Measurements from ENCODE around the gene KHDC4. TPM values are rescaled to one million over a fixed set of nuclear protein-coding genes. Genes with fewer than 3 reads are reported as not detected.

KHDC4 gene
- total RNA-seq, 1 experiment from 2014 or later: 107 TPM

DNA sequence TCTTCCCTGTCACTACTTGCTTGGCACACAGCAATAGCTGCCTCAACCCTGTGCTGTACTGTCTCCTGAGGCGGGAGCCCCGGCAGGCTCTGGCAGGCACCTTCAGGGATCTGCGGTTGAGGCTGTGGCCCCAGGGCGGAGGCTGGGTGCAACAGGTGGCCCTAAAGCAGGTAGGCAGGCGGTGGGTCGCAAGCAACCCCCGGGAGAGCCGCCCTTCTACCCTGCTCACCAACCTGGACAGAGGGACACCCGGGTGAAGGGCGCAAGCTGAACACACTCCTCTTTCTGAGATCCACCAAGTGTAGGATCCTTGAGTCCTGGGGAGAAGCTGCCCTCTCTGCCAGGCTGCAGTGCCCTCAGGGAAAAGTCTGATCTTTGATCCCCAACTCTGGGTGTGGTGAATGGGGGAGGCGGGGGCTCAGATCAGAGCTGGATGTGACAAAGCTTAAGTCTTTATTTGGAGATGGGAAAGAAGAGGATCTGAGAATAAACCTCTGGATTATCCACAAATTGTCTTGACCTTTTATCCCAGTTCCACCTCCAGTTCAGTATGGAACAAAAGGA lies 8.4 kb upstream of the KHDC4 start:
- Mint-ChIP-seq H3K27me3 (ENCODE audit: unreplicated experiment) (no peaks in the 10 kb centered on the region), H3K36me3 (ENCODE audit: insufficient read depth, unreplicated experiment) (peaks cover 76% of the 10 kb centered on the region), H3K9me3 (ENCODE audit: low read depth, unreplicated experiment) (no peaks in the 10 kb centered on the region), H3K4me3 (ENCODE audit: low read depth, unreplicated experiment) (no peak overlapping the region), H3K27ac (ENCODE audit: unreplicated experiment) (peak overlapping the region; percentile 59), H3K4me1 (ENCODE audit: low read depth, unreplicated experiment) (peaks cover 59% of the 10 kb centered on the region)
- CTCF ChIA-PET: no interaction called here
- TF ChIP-seq, protein P1, sequence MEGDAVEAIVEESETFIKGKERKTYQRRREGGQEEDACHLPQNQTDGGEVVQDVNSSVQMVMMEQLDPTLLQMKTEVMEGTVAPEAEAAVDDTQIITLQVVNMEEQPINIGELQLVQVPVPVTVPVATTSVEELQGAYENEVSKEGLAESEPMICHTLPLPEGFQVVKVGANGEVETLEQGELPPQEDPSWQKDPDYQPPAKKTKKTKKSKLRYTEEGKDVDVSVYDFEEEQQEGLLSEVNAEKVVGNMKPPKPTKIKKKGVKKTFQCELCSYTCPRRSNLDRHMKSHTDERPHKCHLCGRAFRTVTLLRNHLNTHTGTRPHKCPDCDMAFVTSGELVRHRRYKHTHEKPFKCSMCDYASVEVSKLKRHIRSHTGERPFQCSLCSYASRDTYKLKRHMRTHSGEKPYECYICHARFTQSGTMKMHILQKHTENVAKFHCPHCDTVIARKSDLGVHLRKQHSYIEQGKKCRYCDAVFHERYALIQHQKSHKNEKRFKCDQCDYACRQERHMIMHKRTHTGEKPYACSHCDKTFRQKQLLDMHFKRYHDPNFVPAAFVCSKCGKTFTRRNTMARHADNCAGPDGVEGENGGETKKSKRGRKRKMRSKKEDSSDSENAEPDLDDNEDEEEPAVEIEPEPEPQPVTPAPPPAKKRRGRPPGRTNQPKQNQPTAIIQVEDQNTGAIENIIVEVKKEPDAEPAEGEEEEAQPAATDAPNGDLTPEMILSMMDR (IDR thresholded peaks at IDR 0.05; ENCODE audit: unreplicated experiment): no peak
- no TSS peak for BruUV-seq (replicated peaks)
- DNase-seq: no peak
- intact Hi-C loops (cut with micrococcal nuclease; ENCODE audit: unreplicated experiment): loop anchor here (5.0 kb wide), 1 partner anchor 125 kb away; no protein-coding TSS in a partner anchor

DNA sequence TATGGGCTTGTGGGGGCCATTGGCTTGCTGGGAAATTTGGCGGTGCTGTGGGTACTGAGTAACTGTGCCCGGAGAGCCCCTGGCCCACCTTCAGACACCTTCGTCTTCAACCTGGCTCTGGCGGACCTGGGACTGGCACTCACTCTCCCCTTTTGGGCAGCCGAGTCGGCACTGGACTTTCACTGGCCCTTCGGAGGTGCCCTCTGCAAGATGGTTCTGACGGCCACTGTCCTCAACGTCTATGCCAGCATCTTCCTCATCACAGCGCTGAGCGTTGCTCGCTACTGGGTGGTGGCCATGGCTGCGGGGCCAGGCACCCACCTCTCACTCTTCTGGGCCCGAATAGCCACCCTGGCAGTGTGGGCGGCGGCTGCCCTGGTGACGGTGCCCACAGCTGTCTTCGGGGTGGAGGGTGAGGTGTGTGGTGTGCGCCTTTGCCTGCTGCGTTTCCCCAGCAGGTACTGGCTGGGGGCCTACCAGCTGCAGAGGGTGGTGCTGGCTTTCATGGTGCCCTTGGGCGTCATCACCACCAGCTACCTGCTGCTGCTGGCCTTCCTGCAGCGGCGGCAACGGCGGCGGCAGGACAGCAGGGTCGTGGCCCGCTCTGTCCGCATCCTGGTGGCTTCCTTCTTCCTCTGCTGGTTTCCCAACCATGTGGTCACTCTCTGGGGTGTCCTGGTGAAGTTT lies 7.8 kb upstream of the KHDC4 start:
- TF ChIP-seq, protein P1 (IDR thresholded peaks at IDR 0.05; ENCODE audit: unreplicated experiment): no peak
- no TSS peak for BruUV-seq (replicated peaks)

DNA sequence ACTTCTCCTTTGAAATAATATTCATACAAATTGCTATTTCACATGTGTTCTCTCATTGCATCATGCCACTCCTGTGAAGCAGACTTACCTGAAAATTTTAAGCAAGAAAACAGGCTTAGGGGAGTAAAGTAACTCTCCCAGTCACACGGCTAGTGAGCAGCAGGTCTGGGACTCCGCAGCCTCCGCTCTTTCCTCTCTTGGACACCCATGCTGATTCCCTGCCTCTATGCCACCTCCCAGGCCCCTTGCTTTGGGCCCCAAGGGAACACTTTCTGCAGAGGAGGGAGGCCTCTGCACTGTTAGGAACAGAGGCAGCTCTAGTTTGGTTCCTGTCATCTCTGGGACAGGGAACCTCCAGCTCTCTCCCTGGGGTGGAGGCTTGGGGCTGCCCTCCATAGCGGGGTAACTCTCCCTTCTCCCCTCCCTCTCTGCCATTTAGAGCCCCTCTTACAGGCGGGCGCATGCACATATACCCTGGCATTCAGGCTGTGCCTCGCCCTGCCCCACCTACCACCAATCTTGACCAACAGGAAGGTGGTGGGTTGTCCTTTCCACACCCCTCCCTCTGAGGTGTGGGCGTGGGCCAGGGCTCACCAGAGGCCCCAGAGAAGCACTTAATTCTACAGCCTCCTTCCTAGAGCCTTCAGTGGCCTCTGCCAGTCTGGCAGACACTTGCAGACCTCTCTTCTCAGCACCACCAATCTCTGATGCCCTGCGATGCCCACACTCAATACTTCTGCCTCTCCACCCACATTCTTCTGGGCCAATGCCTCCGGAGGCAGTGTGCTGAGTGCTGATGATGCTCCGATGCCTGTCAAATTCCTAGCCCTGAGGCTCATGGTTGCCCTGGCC lies 7.0 kb upstream of the KHDC4 start, which contains the start of gene RXFP4:
RXFP4 (plus strand) TSS at position 646 of the 852 bp plus-strand sequence; CDS start at position 718, 72 bp downstream.
- no TSS peak for BruUV-seq (replicated peaks)
- no peaks in the 10 kb centered on the region for H3K9me3 Mint-ChIP-seq (ENCODE audit: low read depth, unreplicated experiment)
- intact Hi-C loops (cut with micrococcal nuclease; ENCODE audit: unreplicated experiment): loop anchor here (1.0 to 5.0 kb wide), 2 partner anchors 43 to 126 kb away; no protein-coding TSS in a partner anchor
- TF ChIP-seq, protein P1 (IDR thresholded peaks at IDR 0.05; ENCODE audit: unreplicated experiment): no peak
- peak; percentile 76 for DNase-seq
- H3K27ac Mint-ChIP-seq (ENCODE audit: unreplicated experiment): peak within 1 kb of the TSS; percentile 93
- H3K4me3 Mint-ChIP-seq (ENCODE audit: low read depth, unreplicated experiment): peak within 1 kb of the TSS; percentile 69
- CTCF ChIA-PET: interaction anchor here (0.6 to 1.4 kb wide), 8 partner anchors 9 to 284 kb away, joined by 3 to 12 read pairs (median 4); no protein-coding TSS in a partner anchor
- peaks cover 55% of the 10 kb centered on the region for H3K4me1 Mint-ChIP-seq (ENCODE audit: low read depth, unreplicated experiment)
- no peaks in the 10 kb centered on the region for H3K27me3 Mint-ChIP-seq (ENCODE audit: unreplicated experiment)
- H3K36me3 Mint-ChIP-seq (ENCODE audit: insufficient read depth, unreplicated experiment): peaks cover 63% of the 10 kb centered on the region

More for the DNA sequence above, 7.8 kb upstream of the KHDC4 start:
- H3K36me3 Mint-ChIP-seq (ENCODE audit: insufficient read depth, unreplicated experiment): peaks cover 71% of the 10 kb centered on the region
- peak overlapping the region; percentile 93 for H3K27ac Mint-ChIP-seq (ENCODE audit: unreplicated experiment)
- no peaks in the 10 kb centered on the region for H3K27me3 Mint-ChIP-seq (ENCODE audit: unreplicated experiment)
- DNase-seq: no peak
- no peaks in the 10 kb centered on the region for H3K9me3 Mint-ChIP-seq (ENCODE audit: low read depth, unreplicated experiment)
- CTCF ChIA-PET: no interaction called here
- intact Hi-C loops (cut with micrococcal nuclease; ENCODE audit: unreplicated experiment): loop anchor here (5.0 kb wide), 1 partner anchor 125 kb away; no protein-coding TSS in a partner anchor
- H3K4me3 Mint-ChIP-seq (ENCODE audit: low read depth, unreplicated experiment): peak overlapping the region; percentile 69
- H3K4me1 Mint-ChIP-seq (ENCODE audit: low read depth, unreplicated experiment): peaks cover 59% of the 10 kb centered on the region

DNA sequence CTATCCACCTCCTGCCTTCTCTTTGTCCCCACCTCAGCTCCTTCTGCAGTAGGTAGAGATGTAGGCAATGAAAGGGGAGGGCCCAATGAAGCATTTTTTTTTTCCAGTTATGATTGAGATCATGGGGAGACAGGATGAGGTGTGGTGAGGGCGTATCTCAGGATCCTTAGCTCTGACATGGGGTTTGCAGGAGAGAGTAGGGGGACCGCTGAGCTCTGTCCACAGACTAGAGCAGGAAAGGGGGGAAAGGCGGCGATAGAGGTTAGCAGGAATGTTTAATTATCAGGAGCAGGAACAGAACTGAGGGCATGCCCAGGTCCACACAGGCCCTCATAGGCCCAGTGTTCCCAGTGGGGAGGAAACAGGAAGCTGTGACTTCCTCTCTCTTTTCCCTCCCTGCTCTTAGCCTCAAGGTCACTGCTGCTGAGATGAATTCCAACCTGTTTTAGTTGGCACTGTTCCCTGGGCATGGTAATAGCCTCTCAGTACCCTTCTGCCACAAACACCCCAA lies 6.3 kb upstream of the KHDC4 start:
- intact Hi-C loops (cut with micrococcal nuclease; ENCODE audit: unreplicated experiment): loop anchor here (1.0 to 5.0 kb wide), 2 partner anchors 44 to 127 kb away; no protein-coding TSS in a partner anchor
- peaks cover 51% of the 10 kb centered on the region for H3K4me1 Mint-ChIP-seq (ENCODE audit: low read depth, unreplicated experiment)
- peak overlapping the region; percentile 69 for H3K4me3 Mint-ChIP-seq (ENCODE audit: low read depth, unreplicated experiment)
- no TSS peak for BruUV-seq (replicated peaks)
- H3K9me3 Mint-ChIP-seq (ENCODE audit: low read depth, unreplicated experiment): no peaks in the 10 kb centered on the region
- H3K36me3 Mint-ChIP-seq (ENCODE audit: insufficient read depth, unreplicated experiment): peaks cover 56% of the 10 kb centered on the region
- TF ChIP-seq, protein P1 (IDR thresholded peaks at IDR 0.05; ENCODE audit: unreplicated experiment): no peak
- no peaks in the 10 kb centered on the region for H3K27me3 Mint-ChIP-seq (ENCODE audit: unreplicated experiment)
- CTCF ChIA-PET: interaction anchor here (0.6 to 1.4 kb wide), 8 partner anchors 9 to 285 kb away, joined by 3 to 12 read pairs (median 4); no protein-coding TSS in a partner anchor
- H3K27ac Mint-ChIP-seq (ENCODE audit: unreplicated experiment): peak overlapping the region; percentile 93
- DNase-seq: peak; percentile 56
